Liver (tissue), 9 donors: ENCODE data around the gene ZNF467. TPM values are rescaled to one million over a fixed set of nuclear protein-coding genes. Genes with fewer than 3 reads are reported as not detected.

Experiments
- DNase-seq: peaks from one replicate; pipeline ENCODE4 v3.0.0-alpha.2; 2017; ENCODE audit warnings: low spot score
- H3K27ac ChIP-seq, 2 donors: one replicate each; pipeline ENCODE4 v1.7.0; 2013; ENCODE audit warnings: inconsistent platforms in 2 of 2, low read length in 2 of 2, control low read depth in 1 of 2, low read depth in 1 of 2, mild to moderate bottlenecking in 1 of 2
- H3K27me3 ChIP-seq, 4 donors: one replicate each; pipeline versions ENCODE4 v1.6.1 to v1.7.0; 2013; ENCODE audit warnings: low read length in 3 of 4, inconsistent platforms in 1 of 4, mild to moderate bottlenecking in 1 of 4, moderate library complexity in 1 of 4; ENCODE audit not compliant: control insufficient read depth in 4 of 4, insufficient read depth in 4 of 4
- H3K36me3 ChIP-seq, 4 donors: one replicate each; pipeline versions ENCODE4 v1.6.1 to v1.7.0; 2013; ENCODE audit warnings: low read length in 3 of 4, mild to moderate bottlenecking in 3 of 4, low read depth in 1 of 4, moderate library complexity in 1 of 4; ENCODE audit not compliant: control insufficient read depth in 4 of 4, insufficient read depth in 3 of 4
- H3K4me1 ChIP-seq, 4 donors: one replicate each; pipeline versions ENCODE4 v1.6.1 to v1.7.0; 2013; ENCODE audit warnings: low read length in 3 of 4, mild to moderate bottlenecking in 3 of 4, moderate library complexity in 1 of 4; ENCODE audit not compliant: control insufficient read depth in 4 of 4, insufficient read depth in 4 of 4
- H3K4me3 ChIP-seq, 3 donors: one replicate each; pipeline versions ENCODE4 v1.6.1 to v1.7.0; 2013; ENCODE audit warnings: low read length in 3 of 3, control low read depth in 1 of 3, low read depth in 1 of 3, mild to moderate bottlenecking in 1 of 3
- H3K9ac ChIP-seq, 2 donors: one replicate each; pipeline ENCODE4 v1.7.0; 2013; ENCODE audit warnings: low read length in 2 of 2, mild to moderate bottlenecking in 2 of 2, moderate library complexity in 2 of 2, control low read depth in 1 of 2, low read depth in 1 of 2
- H3K9me3 ChIP-seq, 4 donors: one replicate each; pipeline versions ENCODE4 v1.6.1 to v1.7.0; 2013; ENCODE audit warnings: low read length in 3 of 4; ENCODE audit not compliant: control insufficient read depth in 4 of 4
- ATF3 ChIP-seq: IDR thresholded peaks from 2 replicates; pipeline ENCODE4 v1.6.1; 2016; ENCODE audit warnings: antibody characterized with exemption
- CTCF ChIP-seq: fragments of 150-350 bp; IDR thresholded peaks from 2 replicates; pipeline ENCODE4 v1.5.1; 2017; ENCODE audit warnings: improper control_type of control experiment, low read depth, low read length; ENCODE audit not compliant: missing input control
- EGR1 ChIP-seq, 2 donors: IDR thresholded peaks; 2 replicates each; pipeline ENCODE4 v1.6.1; 2016 to 2018; ENCODE audit warnings: antibody characterized with exemption in 2 of 2, low read depth in 2 of 2
- GABPA ChIP-seq, 2 donors: IDR thresholded peaks in 1 of 2; conservative IDR thresholded peaks in 1 of 2; 2 replicates each; pipeline ENCODE4 v1.6.1; 2016; ENCODE audit warnings: antibody characterized with exemption in 2 of 2, mild to moderate bottlenecking in 1 of 2, moderate library complexity in 1 of 2
- HNF4A ChIP-seq, 2 donors: conservative IDR thresholded peaks; 2 replicates each; pipeline ENCODE4 v1.6.1; 2016; ENCODE audit warnings: antibody characterized with exemption in 2 of 2, mild to moderate bottlenecking in 2 of 2
- JUND ChIP-seq, 2 donors: IDR thresholded peaks; 2 replicates each; pipeline ENCODE4 v1.6.1; 2016; ENCODE audit warnings: antibody characterized with exemption in 2 of 2
- NR2F2 ChIP-seq: IDR thresholded peaks from 2 replicates; pipeline ENCODE4 v1.6.1; 2016; ENCODE audit warnings: antibody characterized with exemption
- RXRA ChIP-seq, 2 donors: IDR thresholded peaks; 2 replicates each; pipeline ENCODE4 v1.6.1; 2017 to 2018; ENCODE audit warnings: antibody characterized with exemption in 2 of 2, mild to moderate bottlenecking in 1 of 2
- SP1 ChIP-seq: IDR thresholded peaks from 2 replicates; pipeline ENCODE4 v1.6.1; 2018; ENCODE audit warnings: antibody characterized with exemption, mild to moderate bottlenecking
- TAF1 ChIP-seq: conservative IDR thresholded peaks from 2 replicates; pipeline ENCODE4 v1.6.1; 2016; ENCODE audit warnings: antibody characterized with exemption, mild to moderate bottlenecking
- YY1 ChIP-seq: IDR thresholded peaks from 2 replicates; pipeline ENCODE4 v1.6.1; 2016; ENCODE audit warnings: antibody characterized with exemption, mild to moderate bottlenecking
- WGBS: extraction: QIAGEN DNeasy Blood & Tissue Kit; methylation state at CpG from one replicate; pipeline ENCODE4 v1.1.7; 2013; 5-methylcytosine and 5-hydroxymethylcytosine counted together
- polyA plus RNA-seq, 2 donors: library from polyadenylated mRNA; stranded (reverse) in 1 of 2; unstranded in 1 of 2; fragments of 200-250 nt in 1 of 2; fragments of >200 nt in 1 of 2; fragmentation: Nextera tagmentation in 1 of 2; extraction: Ambion mirVana in 1 of 2; gene quantifications; one replicate each; pipeline versions ENCODE4 v1.2.1 to v1.2.3, GENCODE V29; 2013 to 2015
- total RNA-seq, 2 donors: library from RNA; depleted of rRNA; stranded (reverse); fragments of >200 nt; gene quantifications; one replicate each; pipeline ENCODE4 v1.2.3, GENCODE V29; 2014
- TF ChIP-seq, protein P1 (sequence below): IDR thresholded peaks from 2 replicates; pipeline ENCODE4 v1.6.1; 2016; ENCODE audit warnings: antibody characterized with exemption
- TF ChIP-seq, protein P2 (sequence below): IDR thresholded peaks from 2 replicates; pipeline ENCODE4 v1.6.1; 2016; ENCODE audit warnings: antibody characterized with exemption, mild to moderate bottlenecking
- donor health status: healthy.
- donor health status: healthy.
- donor health status: healthy.
- donor health status: healthy.
- donor health status: healthy.

Gene ZNF467
- total and polyA plus RNA-seq, 4 donors: 2.8 to 4.0 (median 3.7) TPM

GRCh38 chr7:149732611-149733010, 40.8 kb downstream of the ZNF467 start (continued):
- no peak for TF ChIP-seq CTCF
- no peak for TF ChIP-seq HNF4A (conservative IDR thresholded peaks at IDR 0.05)
- TF ChIP-seq NR2F2: no peak
- no peak for TF ChIP-seq GABPA (IDR thresholded peaks at IDR 0.05 in 1 of 2, conservative IDR thresholded peaks at IDR 0.05 in 1 of 2)
- TF ChIP-seq JUND (IDR thresholded peaks at IDR 0.05): no peak
- no peak for TF ChIP-seq EGR1 (IDR thresholded peaks at IDR 0.05; ENCODE audit: low read depth in 2 of 2)
- no peak for TF ChIP-seq ATF3

DNA sequence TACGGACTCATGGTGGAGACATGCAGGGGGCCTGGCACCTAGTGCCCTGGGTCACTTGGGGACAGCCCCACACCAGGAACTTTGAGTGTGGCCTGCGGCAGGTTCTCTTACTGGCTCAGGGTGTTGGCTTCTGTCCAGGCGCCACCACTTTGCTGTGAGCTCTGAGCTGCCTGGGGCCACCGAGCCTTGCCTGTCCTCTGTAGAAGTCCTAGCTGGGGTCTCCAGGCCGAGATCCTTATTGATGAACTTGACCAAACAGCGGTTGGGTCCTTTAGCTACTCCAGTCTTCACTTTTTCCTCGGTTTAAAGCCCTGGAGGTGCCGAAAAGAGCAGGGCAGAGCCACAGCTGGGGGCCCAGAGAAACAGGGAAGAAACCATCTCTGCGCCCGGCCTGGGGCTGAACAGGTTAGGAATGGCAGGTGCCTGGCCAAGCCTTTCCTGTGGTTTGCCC, 41.3 kb downstream of the ZNF467 start:
- no peaks in the 10 kb centered on the region for H3K27me3 ChIP-seq
- TF ChIP-seq YY1 (no peak), RXRA (IDR thresholded peaks at IDR 0.05) (no peak), TAF1 (no peak), CTCF (no peak), NR2F2 (no peak), GABPA (IDR thresholded peaks at IDR 0.05 in 1 of 2, conservative IDR thresholded peaks at IDR 0.05 in 1 of 2) (no peak)
- no peak overlapping the region for H3K27ac ChIP-seq
- H3K9me3 ChIP-seq: no peaks in the 10 kb centered on the region
- H3K36me3 ChIP-seq: peaks cover 0 to 4% (median 1%) of the 10 kb centered on the region in 4 donors
- no peaks in the 10 kb centered on the region for H3K4me1 ChIP-seq
- no peak overlapping the region for H3K4me3 ChIP-seq
- DNase-seq: no peak
- H3K9ac ChIP-seq: no peak overlapping the region
- 95% methylated on average over 10 of the region's 10 CpGs for WGBS

- 95% methylated on average over 14 of the region's 14 CpGs for WGBS
- TF ChIP-seq YY1 (no peak), TAF1 (no peak), SP1 (no peak), CTCF (no peak), HNF4A (conservative IDR thresholded peaks at IDR 0.05) (no peak), EGR1 (IDR thresholded peaks at IDR 0.05; ENCODE audit: low read depth in 2 of 2) (no peak), JUND (IDR thresholded peaks at IDR 0.05) (no peak)
- TF ChIP-seq, protein P1, sequence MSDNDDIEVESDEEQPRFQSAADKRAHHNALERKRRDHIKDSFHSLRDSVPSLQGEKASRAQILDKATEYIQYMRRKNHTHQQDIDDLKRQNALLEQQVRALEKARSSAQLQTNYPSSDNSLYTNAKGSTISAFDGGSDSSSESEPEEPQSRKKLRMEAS: no peak
- TF ChIP-seq, protein P2, sequence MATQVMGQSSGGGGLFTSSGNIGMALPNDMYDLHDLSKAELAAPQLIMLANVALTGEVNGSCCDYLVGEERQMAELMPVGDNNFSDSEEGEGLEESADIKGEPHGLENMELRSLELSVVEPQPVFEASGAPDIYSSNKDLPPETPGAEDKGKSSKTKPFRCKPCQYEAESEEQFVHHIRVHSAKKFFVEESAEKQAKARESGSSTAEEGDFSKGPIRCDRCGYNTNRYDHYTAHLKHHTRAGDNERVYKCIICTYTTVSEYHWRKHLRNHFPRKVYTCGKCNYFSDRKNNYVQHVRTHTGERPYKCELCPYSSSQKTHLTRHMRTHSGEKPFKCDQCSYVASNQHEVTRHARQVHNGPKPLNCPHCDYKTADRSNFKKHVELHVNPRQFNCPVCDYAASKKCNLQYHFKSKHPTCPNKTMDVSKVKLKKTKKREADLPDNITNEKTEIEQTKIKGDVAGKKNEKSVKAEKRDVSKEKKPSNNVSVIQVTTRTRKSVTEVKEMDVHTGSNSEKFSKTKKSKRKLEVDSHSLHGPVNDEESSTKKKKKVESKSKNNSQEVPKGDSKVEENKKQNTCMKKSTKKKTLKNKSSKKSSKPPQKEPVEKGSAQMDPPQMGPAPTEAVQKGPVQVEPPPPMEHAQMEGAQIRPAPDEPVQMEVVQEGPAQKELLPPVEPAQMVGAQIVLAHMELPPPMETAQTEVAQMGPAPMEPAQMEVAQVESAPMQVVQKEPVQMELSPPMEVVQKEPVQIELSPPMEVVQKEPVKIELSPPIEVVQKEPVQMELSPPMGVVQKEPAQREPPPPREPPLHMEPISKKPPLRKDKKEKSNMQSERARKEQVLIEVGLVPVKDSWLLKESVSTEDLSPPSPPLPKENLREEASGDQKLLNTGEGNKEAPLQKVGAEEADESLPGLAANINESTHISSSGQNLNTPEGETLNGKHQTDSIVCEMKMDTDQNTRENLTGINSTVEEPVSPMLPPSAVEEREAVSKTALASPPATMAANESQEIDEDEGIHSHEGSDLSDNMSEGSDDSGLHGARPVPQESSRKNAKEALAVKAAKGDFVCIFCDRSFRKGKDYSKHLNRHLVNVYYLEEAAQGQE: no peak
- Histone ChIP-seq H3K9ac (no peak overlapping the region), H3K36me3 (peaks cover 0 to 5% (median 1%) of the 10 kb centered on the region in 4 donors), H3K4me3 (no peak overlapping the region), H3K27ac (no peak overlapping the region), H3K27me3 (no peaks in the 10 kb centered on the region), H3K4me1 (no peaks in the 10 kb centered on the region), H3K9me3 (no peaks in the 10 kb centered on the region)
- no peak for DNase-seq
Measured at GRCh38 chr7:149731207-149731955, 42.0 kb downstream of the ZNF467 start.
